Ramos (cell line): ENCODE results near the gene NUDT4B.
"Not testable (repeated sequence)": the region's sequence is repeated elsewhere in the genome, so short reads cannot be mapped to it uniquely, and the experiment has no call there.

Experiments
- in situ Hi-C: fragments of 300-500 bp; cut with MboI; formaldehyde crosslinking; loops from one replicate; pipeline ENCODE4 v1.14.3; 2022; ENCODE audit warnings: low sequenced_read_pairs; ENCODE audit not compliant: unreplicated experiment

NUDT4B gene

DNA sequence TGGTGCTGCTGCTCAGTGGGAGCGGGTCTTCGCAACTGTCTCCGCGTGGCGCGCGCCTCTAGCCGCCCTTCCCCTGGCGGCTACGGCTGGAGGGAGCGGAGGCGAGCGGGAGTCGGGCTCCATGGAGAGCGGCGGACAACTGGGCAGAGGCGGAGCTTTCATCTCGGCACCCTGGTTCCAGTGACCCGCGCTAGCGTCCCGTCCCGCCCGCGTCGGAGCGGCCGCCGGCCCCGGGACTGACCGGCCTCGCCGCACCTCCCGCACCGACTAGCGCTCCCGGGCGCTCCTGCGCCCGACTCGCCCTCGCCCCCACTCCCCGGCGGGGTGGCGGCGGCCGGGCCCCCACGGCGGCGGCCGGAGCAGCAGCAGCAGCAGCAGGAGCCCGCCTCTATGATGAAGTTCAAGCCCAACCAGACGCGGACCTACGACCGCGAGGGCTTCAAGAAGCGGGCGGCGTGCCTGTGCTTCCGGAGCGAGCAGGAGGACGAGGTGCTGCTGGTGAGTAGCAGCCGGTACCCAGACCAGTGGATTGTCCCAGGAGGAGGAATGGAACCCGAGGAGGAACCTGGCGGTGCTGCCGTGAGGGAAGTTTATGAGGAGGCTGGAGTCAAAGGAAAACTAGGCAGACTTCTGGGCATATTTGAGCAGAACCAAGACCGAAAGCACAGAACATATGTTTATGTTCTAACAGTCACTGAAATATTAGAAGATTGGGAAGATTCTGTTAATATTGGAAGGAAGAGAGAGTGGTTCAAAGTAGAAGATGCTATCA lies at the start of gene NUDT4B:
TSS of gene NUDT4B (plus strand) at position 212 of the 772 bp plus-strand sequence. CDS start at position 391, 179 bp downstream.
- in situ Hi-C loops = not testable (repeated sequence)

DNA sequence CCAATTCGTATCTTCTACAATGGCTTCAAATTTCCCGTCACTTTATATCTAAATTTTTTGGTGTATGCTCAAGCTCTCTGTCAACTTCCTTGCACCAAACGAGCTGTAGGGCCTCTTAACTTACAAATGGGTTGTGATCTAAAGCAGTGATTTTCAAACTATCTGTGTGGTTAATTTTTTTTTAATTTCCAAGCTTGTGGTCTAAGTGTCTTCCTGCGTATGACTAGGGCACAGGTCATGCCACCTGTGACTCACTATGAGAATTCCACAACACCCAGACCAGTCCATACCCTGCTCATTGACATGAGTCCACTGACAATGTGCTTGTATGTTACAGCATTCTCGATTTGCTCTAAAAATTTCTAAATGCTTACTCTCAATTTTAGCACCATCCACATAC lies 49.2 kb upstream of the NUDT4B start:
- in situ Hi-C loops = not testable (repeated sequence)

DNA sequence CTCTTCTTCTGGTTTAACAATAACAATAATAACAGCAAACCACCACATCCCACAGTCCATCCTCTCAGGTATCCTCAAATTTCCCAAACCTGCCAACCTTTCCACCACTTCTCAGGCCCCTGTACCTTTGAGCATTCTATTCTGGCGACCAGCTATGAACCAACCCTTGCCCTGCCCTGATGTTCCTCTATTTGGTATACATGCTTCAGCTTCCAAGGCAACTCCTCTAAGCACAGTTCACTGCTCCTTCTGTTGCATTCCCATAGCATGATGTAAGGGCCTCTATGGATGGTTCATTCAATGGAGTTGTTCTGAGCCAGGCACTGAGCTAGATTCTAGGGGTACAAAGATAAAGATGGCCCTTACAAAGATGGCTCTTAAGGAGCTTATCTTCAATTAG lies 46.3 kb upstream of the NUDT4B start:
- in situ Hi-C loops = not testable (repeated sequence)

DNA sequence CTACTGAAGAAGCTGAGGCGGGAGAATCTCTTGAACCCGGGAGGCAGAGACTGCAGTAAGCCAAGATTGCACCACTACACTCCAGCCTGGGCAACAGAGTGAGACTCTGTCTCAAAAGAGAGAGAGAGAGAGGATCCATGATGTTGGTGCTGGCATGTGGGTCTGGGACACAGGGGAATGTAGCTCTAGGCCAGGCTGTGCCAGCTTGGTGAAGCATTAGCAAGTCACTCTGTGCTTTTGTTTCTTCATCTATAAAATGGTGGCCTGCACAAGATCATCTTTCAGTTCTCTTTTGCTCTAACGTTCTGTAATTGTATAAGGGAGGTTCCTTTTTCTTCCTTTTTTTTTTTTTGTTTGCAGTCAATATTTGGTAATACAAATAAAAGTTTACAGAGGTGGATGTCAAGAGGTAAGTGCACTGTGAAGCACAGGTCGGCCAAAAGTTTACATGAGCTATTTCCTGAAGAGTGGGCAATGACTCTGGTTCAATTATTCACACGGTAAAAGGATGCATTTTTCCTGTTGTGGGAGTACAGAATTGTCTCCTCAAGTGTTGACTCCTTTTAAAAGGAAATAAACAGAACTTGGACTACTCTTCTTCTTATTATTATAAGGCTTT lies 44.5 kb upstream of the NUDT4B start:
- in situ Hi-C loops = not testable (repeated sequence)

DNA sequence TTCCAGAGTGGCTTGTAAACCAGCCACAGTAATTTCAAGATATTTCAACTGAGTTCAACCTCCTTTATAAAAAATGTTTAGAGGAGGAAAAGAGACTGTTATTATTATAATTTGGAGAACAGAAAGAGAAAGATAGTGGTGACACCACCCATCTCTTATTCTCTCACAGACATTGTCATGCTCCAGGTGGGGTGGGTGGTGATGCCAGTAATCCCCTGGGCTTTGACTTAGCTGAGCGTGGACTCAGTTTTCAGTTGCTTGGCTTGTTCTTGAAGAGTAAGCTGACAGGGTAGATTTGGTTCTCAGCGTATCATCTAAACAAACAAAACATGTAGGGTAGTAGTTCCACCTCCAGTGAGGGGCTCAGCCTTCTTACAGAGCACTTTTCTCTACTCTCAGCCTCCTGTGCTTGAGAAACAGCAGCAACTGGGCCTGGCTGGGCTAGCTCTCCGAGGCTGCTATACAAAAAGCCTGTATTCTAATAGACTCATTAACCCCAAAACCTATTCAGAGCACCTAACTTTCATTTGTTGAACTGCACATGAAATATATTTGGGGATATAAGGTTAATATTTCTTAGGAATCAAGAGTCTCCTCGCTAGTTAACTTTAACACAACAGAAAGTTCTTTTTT lies 43.1 kb upstream of the NUDT4B start:
- in situ Hi-C loops = not testable (repeated sequence)

DNA sequence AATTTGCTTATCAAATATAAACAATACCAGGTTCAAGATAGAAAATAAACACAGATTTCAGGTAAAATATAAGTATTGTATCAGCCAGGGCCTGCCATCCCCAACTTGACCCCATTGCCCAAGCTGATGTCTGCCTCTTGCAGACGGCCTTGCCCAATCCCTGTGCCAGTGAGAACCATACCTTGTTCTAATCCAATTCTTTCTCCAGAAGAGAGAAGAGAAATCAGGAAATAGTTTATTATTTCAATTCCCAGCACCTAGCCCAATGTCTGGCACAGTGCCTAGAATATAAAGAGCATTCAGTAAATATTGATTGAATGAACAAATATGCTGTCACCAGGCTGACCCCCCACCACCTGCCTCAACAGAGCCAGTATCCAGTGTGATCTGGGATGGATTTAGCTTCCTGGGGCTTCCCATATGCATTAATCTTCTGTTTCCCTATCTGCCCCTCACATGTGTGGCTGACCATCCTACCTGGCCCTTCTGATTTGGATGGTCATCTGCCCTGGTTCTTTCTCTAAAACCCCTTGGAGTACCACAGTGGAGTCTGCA lies 39.7 kb upstream of the NUDT4B start:
- in situ Hi-C loops = not testable (repeated sequence)

DNA sequence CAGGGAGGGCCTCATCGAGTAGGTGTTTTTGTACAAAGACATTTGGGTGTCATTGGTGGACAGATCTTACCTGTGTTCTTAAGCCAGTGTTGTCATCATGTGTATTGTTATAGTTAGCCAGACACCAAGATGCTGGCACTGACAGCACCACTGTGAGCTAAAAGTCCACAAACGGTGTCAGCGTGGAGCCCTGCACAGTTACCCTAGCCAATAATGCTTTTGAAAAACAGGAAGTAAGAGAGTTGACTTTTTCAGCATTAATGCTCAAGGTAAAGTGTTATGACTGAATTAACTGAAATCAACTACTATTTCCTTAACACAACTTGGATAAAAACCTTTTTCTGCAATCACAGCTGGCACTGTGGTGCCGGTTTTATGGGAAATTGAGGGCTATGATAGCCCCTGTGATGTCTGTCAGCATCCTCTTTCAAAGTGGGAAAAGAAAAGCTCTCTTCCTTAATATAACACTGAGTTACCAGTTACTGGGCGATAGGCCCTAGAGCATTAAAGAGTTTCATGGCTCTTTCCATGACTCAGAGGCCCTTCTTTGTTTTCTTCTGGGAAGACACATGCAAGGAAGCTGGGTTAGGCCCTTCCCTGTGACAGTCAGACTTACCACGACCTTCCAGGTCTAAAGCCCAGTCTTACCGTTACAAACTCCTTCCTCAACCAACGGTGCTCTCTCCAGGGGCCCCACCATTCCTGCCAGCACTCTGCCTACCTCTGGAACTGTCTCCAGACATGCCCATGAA lies 37.6 kb upstream of the NUDT4B start:
- in situ Hi-C loops = not testable (repeated sequence)

DNA sequence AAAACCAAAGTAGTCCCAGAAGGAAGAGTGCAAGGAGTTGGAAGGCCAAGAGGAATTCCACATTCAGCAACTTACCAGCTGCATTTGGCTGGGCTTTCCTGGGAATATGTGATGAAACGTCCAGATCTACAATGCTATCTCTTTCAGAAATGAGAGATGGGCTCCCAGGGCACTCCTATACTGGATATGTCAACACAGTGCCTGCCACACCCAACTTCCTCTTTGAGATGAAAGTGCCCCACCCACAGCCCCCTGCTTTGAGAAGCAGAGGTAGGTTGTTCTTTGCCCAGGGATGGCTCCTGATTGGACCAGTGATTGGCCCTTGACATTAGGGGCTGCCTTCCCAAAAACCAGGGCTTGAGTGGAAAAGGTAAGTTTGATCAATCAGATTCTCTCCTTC lies 36.2 kb upstream of the NUDT4B start:
- in situ Hi-C loops = not testable (repeated sequence)

DNA sequence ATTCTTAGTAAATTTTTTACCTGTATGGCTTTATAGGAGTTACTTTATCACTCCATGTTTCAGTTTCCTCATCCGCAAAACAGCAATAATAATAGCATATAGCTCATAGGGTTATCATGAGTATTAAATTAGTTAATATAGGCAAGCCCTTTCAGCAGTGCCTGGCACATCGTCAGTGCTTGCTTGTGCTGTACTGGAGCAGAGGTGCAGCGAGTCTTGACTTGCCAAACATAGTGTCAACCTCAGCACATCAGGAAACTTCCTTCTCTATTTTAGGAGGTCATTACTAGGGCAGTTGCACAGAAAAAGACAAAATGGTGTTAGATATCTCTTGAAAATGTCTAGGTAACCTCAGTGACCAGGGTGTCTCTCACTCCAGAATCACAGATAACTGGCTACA lies 33.1 kb upstream of the NUDT4B start:
- in situ Hi-C loops = not testable (repeated sequence)

DNA sequence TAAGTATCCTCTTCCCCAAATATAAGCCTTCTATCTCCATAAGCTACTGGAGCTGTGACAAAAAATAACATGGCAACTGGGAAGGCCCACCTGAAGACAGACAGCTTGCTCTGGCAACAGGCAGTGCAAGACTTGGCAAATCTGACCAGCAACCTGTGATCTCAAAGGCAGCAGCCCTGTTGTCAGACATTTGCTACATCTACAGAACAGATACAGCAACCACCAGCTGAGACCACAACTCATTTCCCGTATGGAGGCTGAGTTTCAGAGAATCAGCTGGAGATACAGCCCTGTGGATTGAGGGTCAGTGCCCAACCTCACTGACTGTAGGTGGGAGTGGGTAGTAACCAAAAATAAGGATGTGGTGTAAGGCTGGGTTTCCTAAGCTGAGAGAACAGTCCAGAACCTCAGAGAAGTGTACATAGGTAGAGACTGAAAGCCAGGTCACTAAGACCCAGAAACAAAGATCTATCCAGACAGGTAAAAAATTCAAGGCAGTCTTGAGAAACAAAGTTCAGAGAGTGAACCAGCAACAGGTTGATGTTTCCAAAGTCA lies 31.5 kb upstream of the NUDT4B start:
- in situ Hi-C loops = not testable (repeated sequence)

DNA sequence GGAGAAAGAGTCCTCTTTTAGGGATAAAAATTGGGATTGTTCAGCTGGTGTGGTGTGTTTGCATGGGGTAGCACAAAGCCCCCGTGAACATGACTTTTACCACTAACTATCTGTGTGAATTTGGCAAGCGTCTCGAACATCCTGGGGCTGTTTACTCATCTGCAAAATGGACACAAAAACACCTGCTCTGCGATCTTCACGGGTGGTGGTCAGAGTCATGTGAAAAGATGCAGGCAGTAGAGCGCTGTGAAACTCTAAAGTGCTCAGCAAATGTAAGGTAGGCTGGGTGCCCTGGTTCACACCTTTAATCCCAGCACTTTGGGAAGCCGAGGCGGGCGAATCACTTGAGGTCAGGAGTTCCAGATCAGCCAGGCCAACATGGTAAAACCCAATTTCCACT lies 27.7 kb upstream of the NUDT4B start:
- in situ Hi-C loops = not testable (repeated sequence)

DNA sequence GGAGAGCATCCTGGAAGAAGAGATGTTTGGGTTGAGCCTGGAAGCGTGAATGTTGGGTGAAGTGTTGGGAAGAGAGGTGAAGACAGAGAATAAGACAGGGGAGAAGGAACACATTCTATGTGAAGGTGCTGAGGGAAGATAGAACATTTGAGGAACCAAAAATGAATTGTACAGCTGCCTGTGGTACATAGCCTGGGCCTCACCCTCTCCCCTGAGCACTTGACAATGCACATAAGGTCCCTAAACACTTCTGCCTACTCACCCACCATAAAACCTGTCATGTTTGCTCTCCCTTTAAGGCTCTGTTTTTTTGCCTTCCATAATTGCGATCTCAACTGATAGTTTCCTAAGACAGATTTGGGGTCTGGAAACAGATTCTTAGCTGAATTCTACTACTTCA lies 25.8 kb upstream of the NUDT4B start:
- in situ Hi-C loops = not testable (repeated sequence)

DNA sequence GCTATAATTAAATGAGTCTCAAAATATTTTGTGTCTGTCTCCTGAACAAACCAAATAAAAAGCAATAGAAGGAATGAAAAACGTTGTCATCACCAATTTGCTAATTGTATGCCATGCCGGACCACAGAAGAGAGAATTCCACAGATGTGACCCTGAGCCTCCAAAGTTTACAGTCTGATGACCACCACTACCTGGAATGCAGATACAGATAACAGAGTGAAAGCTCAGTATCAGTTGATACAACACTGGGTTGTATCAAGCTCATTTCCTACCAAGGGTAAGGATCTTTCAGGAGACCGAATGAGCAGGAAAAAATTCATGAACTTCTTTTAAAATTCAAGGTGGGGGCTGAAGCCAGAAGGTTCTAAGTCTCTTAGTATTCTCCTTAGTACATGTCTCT lies 25.1 kb upstream of the NUDT4B start:
- in situ Hi-C loops = not testable (repeated sequence)

DNA sequence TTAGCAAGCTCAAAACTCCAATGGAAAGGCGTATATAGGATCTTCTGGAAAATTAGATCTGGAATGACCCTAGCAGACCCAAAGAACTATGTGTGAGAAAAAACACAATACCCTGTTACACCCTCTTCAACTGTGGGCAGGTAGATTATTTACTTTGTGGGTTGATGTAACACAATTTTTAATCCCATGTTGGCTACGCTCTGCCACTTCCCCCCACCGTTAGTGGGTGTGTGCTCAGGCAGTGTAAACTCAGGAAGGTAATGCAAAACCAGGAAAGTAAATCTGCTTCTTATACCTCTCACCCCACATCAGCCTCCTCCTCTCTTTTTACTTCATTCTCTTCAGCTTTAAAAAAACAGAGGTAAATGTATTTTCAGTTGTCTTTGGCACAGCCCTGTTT lies 23.7 kb upstream of the NUDT4B start:
- in situ Hi-C loops = not testable (repeated sequence)

DNA sequence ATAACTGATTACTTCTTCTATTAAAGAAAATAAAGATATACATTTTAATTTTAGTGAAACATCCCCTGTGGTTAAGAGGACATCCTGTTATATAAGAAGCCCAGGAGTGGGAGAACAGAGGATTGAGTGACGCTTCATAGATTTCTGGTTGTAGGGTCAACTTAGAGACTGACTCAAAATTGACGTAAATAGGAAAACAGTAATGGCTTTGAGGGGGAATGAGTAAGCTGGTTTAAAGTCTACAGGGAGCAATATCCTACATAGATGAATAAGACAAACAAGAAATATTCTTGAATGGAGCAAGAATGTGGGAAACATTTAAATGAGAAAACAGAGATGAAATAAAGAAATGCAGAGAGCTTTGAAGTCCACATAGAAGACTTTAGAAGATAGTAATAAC lies 20.7 kb upstream of the NUDT4B start:
- in situ Hi-C loops = not testable (repeated sequence)

DNA sequence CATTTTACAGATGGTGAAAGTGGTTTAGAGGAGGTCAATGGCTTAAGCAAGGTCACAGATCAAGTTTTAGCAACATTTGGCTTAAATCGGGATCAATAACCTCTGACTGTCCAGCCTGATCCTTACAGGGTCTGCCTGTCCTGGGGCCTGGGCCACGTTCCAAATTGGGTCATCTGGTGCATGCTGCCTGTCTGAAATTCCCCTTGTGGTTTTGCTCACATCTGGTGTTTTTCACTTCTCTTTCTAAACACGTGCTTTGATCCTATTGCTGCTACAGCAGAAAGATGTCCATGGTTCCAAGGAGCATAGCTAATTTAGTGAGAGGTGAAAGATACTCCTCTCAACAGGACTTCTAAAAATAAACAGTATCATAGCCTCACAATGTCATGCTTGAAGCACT lies 19.4 kb upstream of the NUDT4B start:
- in situ Hi-C loops = not testable (repeated sequence)

DNA sequence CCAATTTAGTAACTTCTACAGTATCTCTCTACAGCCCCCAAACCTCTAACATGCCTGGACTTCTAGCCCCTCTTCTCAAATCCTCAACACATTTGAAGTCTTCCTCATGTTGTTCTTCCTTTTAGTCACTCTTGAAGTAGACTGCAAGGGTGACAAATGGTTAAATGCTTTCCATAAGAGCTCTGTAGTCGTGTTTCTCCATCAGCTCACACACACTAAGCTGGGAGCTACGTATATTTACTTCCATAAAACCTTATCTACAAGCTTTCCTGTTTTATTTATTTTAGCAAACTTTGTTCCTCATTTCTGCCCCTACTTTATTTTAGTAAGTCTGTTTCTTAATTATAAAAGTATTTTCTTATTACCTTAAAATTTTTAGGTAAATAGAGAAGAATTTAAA lies 19.0 kb upstream of the NUDT4B start:
- in situ Hi-C loops = not testable (repeated sequence)

DNA sequence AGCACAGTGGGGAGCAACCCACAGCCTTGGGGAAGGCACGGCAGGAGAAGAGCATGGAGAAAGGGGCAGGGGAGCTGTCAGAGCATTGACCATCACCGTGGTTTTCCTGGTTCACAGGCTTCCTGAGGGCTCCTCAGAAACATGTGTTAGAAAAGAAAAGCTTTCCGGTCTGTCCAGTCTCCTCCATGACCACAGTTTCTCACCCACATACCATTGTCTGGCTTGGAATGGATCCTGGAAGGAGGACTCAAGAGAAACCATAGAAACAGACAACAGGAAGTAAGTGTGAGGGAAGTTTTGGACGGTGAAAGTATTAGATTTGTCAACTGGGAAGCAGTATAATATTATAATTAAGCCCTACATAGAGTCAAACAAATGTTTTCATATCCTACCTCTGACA lies 16.3 kb upstream of the NUDT4B start:
- in situ Hi-C loops = not testable (repeated sequence)

DNA sequence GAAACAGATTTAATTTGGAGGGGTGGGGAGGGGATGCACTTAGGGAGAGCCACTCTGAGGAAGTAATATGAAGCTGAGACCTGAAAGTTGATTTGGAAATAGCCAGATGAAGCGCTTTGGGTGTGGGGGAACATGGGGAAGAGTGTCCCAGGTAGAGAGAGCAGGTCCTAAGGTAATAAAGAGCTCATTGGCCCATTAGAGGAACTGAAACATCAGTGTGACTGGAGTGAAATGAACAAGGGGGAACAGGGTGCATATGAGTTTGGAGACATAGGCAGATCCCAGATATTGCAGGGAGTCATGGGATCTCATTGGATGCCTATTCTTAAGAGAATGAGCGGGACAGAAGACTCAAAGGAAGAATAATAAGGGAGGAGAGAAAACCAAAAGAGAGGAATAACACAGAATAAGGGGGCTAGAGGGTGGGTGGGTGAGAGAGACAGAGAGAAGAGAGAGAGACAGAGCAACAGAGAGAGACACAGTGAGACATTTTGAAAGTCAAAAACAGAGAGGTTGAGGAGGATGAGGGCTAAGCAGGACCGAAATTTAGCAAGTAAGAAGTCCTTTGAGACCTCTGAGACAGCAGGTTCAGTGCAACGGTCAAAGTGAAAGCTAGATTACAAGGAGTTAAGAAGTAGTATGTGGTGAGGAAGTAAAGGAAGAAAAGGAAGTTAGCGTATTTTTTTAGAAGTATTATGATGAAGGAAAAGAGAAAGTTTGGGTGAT lies 14.8 kb upstream of the NUDT4B start:
- in situ Hi-C loops = not testable (repeated sequence)

DNA sequence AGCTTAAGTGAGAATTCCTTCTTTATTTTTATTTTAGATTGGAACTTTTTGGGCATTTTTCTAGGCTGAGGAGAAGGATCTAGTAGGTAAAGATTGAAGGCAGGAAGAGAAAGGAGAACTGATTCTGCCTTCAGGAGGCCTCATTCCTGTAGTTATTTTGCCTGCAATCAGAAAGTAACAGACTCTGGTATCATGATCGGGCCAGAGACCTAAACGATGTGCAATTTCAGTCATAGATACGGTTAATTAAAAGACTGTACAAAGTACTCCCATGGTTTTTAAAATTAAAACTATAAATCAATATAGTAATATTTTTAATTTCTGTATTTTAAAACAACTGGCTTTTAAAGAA lies 14.3 kb upstream of the NUDT4B start:
- in situ Hi-C loops = not testable (repeated sequence)
